Measurements from ENCODE around the gene TRAPPC3. TPM values are rescaled to one million over a fixed set of nuclear protein-coding genes. Genes with fewer than 3 reads are reported as not detected.

The TRAPPC3 gene
- total and polyA plus RNA-seq, 3 experiments from 2014 or later: 61.7 to 117 (median 63.1) TPM

DNA sequence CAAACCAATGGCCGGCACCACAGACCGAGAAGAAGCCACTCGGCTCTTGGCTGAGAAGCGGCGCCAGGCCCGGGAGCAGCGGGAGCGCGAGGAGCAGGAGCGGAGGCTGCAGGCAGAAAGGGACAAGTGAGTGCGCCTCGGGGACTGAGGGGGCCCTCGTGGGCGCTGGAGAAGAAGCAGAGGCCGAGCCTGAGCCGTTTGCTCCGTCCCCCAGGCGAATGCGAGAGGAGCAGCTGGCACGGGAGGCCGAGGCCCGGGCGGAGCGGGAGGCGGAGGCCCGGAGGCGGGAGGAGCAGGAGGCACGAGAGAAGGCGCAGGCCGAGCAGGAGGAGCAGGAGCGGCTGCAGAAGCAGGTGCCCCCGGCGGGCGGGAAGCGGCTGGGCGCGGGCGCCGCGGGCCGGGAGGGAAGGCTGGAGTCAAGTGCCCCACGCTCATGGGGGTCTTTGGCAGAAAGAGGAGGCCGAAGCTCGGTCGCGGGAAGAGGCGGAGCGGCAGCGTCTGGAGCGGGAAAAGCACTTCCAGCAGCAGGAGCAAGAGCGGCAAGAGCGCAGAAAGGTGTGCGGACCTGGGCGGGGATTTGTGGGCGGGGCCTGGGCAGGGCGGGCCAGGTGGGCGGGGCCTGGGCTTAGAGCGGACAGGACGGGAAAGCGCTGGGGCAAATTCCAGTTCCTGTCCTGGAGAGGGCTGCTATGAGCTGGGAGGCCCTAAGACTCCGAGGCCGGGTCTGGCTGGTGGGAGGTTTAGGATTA is 29.4 kb upstream of the TRAPPC3 start:
- DNase-seq: no peak
- no peak overlapping the region for H3K27ac ChIP-seq (ENCODE audit: low read depth, low read length)
- H3K9me3 ChIP-seq (ENCODE audit: low read length): no peaks in the 10 kb centered on the region
- Mint-ChIP-seq H3K27me3 (no peaks in the 10 kb centered on the region), H3K4me1 (peaks cover 10 to 17% (median 10%) of the 10 kb centered on the region in 3 donors), H3K36me3 (peaks cover 4 to 74% (median 9%) of the 10 kb centered on the region in 3 donors), H3K4me3 (no peak overlapping the region), H3K9me3 (no peaks in the 10 kb centered on the region), H3K27ac (no peak overlapping the region)
- H3K4me1 ChIP-seq (ENCODE audit: insufficient read depth, low read length): no peaks in the 10 kb centered on the region
- H3K27me3 ChIP-seq (ENCODE audit: insufficient read depth, low read length, poor library complexity, severe bottlenecking): no peaks in the 10 kb centered on the region
- peaks cover 43% of the 10 kb centered on the region for H3K36me3 ChIP-seq (ENCODE audit: insufficient read depth, low read length)
- no peak overlapping the region for H3K4me3 ChIP-seq (ENCODE audit: low read length)
- ChIA-PET CTCF (interaction anchor here (2.0 kb wide), 1 partner anchor 10 kb away, joined by 7 read pairs; no protein-coding TSS in a partner anchor), POLR2A (no interaction called here)

DNA sequence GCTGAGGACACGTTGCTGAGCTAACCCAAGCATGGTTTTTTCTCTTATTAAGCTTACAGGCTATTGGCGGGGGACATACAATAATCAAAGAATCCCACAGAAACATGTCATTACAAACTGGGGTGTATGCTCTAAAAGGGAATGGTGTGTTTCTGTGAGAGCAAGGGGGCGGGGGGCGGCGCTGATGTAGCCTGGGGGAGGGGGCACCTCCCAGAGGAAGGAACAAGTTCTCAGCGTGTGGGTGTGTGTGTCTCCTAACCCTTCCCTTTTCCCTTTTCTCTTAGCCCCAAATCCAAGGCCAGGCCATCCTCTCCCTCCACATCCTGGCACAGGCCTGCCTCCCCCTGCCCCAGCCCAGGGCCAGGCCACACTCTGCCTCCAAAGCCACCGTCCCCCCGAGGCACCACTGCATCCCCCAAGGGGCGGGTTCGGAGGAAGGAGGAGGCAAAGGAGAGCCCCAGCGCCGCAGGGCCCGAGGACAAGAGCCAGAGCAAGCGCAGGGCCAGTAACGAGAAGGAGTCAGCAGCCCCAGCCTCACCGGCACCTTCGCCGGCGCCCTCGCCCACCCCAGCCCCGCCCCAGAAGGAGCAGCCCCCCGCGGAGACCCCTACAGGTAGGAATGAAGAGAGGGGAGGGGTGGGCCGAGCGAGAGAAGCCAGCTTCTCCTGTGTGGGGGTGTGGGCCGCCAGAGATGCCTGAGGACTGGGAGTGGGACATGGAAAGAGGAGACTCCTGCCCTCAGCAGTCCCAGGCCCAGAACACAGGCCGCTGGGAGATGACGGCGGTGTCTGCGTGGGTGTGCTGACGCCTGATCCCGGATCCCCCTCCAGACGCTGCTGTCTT is 28.5 kb upstream of the TRAPPC3 start:
- ChIA-PET POLR2A (no interaction called here), CTCF (interaction anchor here (2.0 kb wide), 1 partner anchor 10 kb away, joined by 7 read pairs; no protein-coding TSS in a partner anchor)
- Mint-ChIP-seq H3K9me3 (no peaks in the 10 kb centered on the region), H3K27ac (no peak overlapping the region), H3K4me3 (no peak overlapping the region), H3K36me3 (peaks cover 5 to 82% (median 12%) of the 10 kb centered on the region in 3 donors), H3K4me1 (peaks cover 7 to 14% (median 9%) of the 10 kb centered on the region in 3 donors), H3K27me3 (no peaks in the 10 kb centered on the region)
- H3K27me3 ChIP-seq (ENCODE audit: insufficient read depth, low read length, poor library complexity, severe bottlenecking): no peaks in the 10 kb centered on the region
- peaks cover 51% of the 10 kb centered on the region for H3K36me3 ChIP-seq (ENCODE audit: insufficient read depth, low read length)
- no peaks in the 10 kb centered on the region for H3K4me1 ChIP-seq (ENCODE audit: insufficient read depth, low read length)
- no peak overlapping the region for H3K4me3 ChIP-seq (ENCODE audit: low read length)
- no peaks in the 10 kb centered on the region for H3K9me3 ChIP-seq (ENCODE audit: low read length)
- no peak overlapping the region for H3K27ac ChIP-seq (ENCODE audit: low read depth, low read length)
- DNase-seq: no peak

DNA sequence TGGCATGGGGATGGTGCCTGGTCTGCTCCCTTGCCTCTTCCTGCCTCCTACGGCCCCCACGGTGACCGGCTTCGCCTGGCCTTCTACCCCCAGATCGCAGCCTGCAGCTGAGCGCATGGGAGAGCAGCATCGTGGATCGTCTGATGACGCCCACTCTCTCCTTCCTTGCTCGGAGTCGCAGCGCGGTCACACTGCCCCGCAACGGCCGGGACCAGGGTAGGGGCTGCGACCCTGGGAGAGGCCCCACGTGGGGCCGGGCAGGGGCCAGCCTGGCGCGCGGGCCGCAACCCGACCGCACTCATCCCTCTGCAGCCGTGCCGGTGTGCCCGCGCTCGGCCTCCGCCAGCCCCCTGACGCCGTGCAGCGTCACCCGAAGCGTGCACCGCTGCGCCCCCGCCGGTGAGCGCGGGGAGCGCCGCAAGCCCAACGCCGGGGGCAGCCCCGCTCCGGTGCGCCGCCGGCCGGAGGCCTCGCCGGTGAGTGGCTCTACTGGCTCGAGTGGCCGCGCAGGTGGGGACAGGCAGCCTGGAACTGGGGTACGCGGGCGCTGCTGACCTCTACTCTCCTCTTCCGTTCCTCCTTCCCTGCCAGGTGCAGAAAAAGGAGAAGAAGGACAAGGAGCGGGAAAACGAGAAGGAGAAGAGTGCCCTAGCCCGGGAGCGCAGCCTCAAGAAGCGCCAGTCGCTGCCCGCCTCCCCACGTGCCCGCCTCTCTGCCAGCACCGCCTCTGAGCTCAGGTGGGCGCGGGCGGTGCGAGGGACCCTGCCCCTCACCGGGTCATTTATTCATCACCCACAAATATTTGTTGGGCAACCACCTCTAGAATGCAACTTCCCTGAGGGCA is 27.0 kb upstream of the TRAPPC3 start:
- no peaks in the 10 kb centered on the region for H3K27me3 ChIP-seq (ENCODE audit: insufficient read depth, low read length, poor library complexity, severe bottlenecking)
- Mint-ChIP-seq H3K27me3 (no peaks in the 10 kb centered on the region), H3K4me1 (peaks cover 7 to 18% (median 10%) of the 10 kb centered on the region in 3 donors), H3K9me3 (no peaks in the 10 kb centered on the region), H3K4me3 (no peak overlapping the region), H3K27ac (peak overlapping the region in 1 of 8 donors; percentile 86), H3K36me3 (peaks cover 5 to 88% (median 12%) of the 10 kb centered on the region in 3 donors)
- H3K4me1 ChIP-seq (ENCODE audit: insufficient read depth, low read length): no peaks in the 10 kb centered on the region
- H3K4me3 ChIP-seq (ENCODE audit: low read length): no peak overlapping the region
- POLR2A ChIA-PET: no interaction called here
- no peak overlapping the region for H3K27ac ChIP-seq (ENCODE audit: low read depth, low read length)
- H3K36me3 ChIP-seq (ENCODE audit: insufficient read depth, low read length): peaks cover 63% of the 10 kb centered on the region
- CTCF ChIA-PET: no interaction called here
- no peaks in the 10 kb centered on the region for H3K9me3 ChIP-seq (ENCODE audit: low read length)
- DNase-seq: no peak

DNA sequence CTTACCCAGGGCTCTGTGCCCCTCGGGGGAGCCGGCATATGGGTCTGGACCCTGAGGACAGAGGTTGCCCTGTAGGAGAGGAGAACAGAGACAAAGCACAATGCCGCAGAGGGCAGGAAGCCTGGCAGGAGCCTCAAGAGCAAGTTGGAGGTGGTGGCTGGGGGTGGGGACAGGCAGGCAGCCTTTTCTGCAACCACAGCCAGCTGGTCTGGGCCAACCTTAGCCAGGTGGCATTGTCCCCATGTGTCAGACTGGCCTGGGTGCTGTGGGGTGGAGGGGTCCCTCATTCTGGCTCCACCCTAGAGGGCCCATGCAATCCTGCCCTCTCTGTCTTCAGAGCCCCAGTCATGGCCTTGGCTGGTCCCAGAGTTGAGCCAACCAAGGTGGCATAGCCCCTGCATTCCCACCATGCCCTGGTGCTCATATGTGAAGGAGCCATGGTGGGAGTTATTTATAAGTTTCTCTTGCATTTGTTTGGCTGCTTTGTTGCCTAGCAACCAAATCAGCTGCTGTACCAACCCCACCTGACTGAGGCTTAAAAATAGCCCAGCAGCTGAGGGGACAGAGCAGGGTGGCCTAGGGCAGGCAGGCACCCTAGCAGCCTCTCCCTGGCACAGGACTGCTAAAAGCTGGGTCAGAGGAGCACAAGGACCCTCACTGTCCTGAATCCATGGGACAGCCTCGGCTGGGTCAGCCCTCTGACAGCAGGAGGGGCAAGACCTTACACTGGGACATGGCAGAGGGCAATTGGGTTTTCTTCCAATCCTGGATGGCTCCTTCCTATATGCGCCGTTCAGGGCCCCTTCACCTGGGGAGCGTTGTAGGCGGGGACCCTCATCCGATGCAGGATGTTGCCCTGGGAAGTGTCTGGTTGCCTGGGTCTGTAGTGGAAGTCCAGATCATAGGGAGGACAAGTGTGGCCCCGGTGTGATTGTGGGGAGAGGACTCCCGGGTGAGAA is 26.1 kb upstream of the TRAPPC3 start:
- ChIA-PET POLR2A (no interaction called here), CTCF (no interaction called here)
- H3K27ac ChIP-seq (ENCODE audit: low read depth, low read length): no peak overlapping the region
- H3K36me3 ChIP-seq (ENCODE audit: insufficient read depth, low read length): peaks cover 71% of the 10 kb centered on the region
- Mint-ChIP-seq H3K36me3 (peaks cover 5 to 89% (median 6%) of the 10 kb centered on the region in 3 donors), H3K27me3 (no peaks in the 10 kb centered on the region), H3K27ac (peak overlapping the region in 4 of 8 donors; percentile 42 to 86 (median 66)), H3K4me3 (no peak overlapping the region), H3K4me1 (peaks cover 7 to 21% (median 14%) of the 10 kb centered on the region in 3 donors), H3K9me3 (no peaks in the 10 kb centered on the region)
- H3K9me3 ChIP-seq (ENCODE audit: low read length): no peaks in the 10 kb centered on the region
- H3K4me3 ChIP-seq (ENCODE audit: low read length): no peak overlapping the region
- no peak for DNase-seq
- H3K4me1 ChIP-seq (ENCODE audit: insufficient read depth, low read length): no peaks in the 10 kb centered on the region
- H3K27me3 ChIP-seq (ENCODE audit: insufficient read depth, low read length, poor library complexity, severe bottlenecking): no peaks in the 10 kb centered on the region

DNA sequence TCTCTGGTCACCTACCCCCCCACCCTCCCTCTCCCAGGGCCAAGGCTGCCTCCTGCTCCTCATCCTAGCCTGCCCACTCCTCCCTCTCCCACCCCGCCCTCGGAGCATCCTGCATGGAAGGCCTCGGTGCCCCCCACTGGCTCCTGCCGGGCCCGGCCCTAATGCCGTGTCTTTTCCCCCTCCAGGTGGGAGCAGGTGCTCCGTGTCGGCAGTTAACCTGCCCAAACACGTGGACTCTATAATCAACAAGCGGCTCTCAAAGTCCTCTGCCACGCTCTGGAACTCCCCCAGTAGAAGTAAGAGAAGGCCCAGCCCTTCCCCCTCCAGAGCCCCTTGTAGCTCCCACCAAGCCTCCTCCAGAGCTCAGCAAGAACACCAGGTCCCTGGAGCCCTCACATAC is 25.4 kb upstream of the TRAPPC3 start:
- DNase-seq: no peak
- Mint-ChIP-seq H3K4me1 (peaks cover 11 to 21% (median 17%) of the 10 kb centered on the region in 3 donors), H3K36me3 (peaks cover 5 to 89% (median 6%) of the 10 kb centered on the region in 3 donors), H3K9me3 (no peaks in the 10 kb centered on the region), H3K4me3 (no peak overlapping the region), H3K27ac (peak overlapping the region in 3 of 8 donors; percentile 42 to 87 (median 64)), H3K27me3 (no peaks in the 10 kb centered on the region)
- Histone ChIP-seq H3K4me3 (ENCODE audit: low read length) (no peak overlapping the region), H3K27ac (ENCODE audit: low read depth, low read length) (no peak overlapping the region), H3K9me3 (ENCODE audit: low read length) (no peaks in the 10 kb centered on the region), H3K36me3 (ENCODE audit: insufficient read depth, low read length) (peaks cover 68% of the 10 kb centered on the region), H3K27me3 (ENCODE audit: insufficient read depth, low read length, poor library complexity, severe bottlenecking) (no peaks in the 10 kb centered on the region), H3K4me1 (ENCODE audit: insufficient read depth, low read length) (no peaks in the 10 kb centered on the region)
- POLR2A ChIA-PET: no interaction called here
- CTCF ChIA-PET: interaction anchor here (1.7 kb wide), 1 partner anchor 25 kb away, joined by 4 read pairs; no protein-coding TSS in a partner anchor

DNA sequence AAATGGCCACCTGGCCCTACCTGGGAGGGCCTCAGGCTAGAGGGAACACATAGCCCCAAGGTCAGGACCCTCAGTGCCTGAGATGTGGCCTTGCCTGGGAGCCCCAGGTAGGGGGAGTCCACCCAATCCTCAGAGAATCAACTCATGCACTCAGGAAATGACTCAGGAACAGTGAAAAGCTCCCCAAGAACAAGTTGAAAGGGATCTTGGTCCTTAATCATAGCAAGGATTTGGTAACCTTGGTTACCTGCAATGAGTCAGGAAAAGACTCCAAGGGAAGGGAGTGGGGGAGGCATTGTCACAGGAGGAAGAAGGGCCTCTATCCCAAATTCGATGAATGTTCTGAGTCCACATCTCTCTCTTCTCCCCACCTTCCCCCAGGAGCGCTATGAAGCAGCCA is 23.7 kb upstream of the TRAPPC3 start:
- POLR2A ChIA-PET: no interaction called here

More for the DNA sequence above, 23.7 kb upstream of the TRAPPC3 start:
- H3K27ac ChIP-seq (ENCODE audit: low read depth, low read length): no peak overlapping the region
- Mint-ChIP-seq H3K27me3 (no peaks in the 10 kb centered on the region), H3K36me3 (peaks cover 5 to 81% (median 6%) of the 10 kb centered on the region in 3 donors), H3K27ac (peak overlapping the region in 6 of 8 donors; percentile 9 to 56 (median 45)), H3K4me3 (no peak overlapping the region), H3K4me1 (peaks cover 17 to 31% (median 23%) of the 10 kb centered on the region in 3 donors), H3K9me3 (no peaks in the 10 kb centered on the region)
- H3K36me3 ChIP-seq (ENCODE audit: insufficient read depth, low read length): peaks cover 60% of the 10 kb centered on the region
- CTCF ChIA-PET: interaction anchor here (1.0 to 15.1 kb wide), 3 partner anchors 14 to 23 kb away, joined by 4 to 113 read pairs (median 6); partner anchors contain the start of gene TRAPPC3
- H3K27me3 ChIP-seq (ENCODE audit: insufficient read depth, low read length, poor library complexity, severe bottlenecking): no peaks in the 10 kb centered on the region
- H3K4me1 ChIP-seq (ENCODE audit: insufficient read depth, low read length): no peaks in the 10 kb centered on the region
- H3K4me3 ChIP-seq (ENCODE audit: low read length): no peak overlapping the region
- H3K9me3 ChIP-seq (ENCODE audit: low read length): no peaks in the 10 kb centered on the region
- no peak for DNase-seq

All from CD8-positive, alpha-beta memory T cell (primary cell).